ENCODE results near the gene CALY. TPM values are rescaled to one million over a fixed set of nuclear protein-coding genes. Genes with fewer than 3 reads are reported as not detected.

CALY gene
- total and polyA plus RNA-seq, 4 donors: not detected

- H3K9ac ChIP-seq (ENCODE audit: insufficient read depth in 1 of 2, low read length in 2 of 2): no peak overlapping the region
- ATAC-seq (ENCODE audit: insufficient read depth, low FRiP score) (no peak), DNase-seq (no peak)
- TF ChIP-seq CTCF (IDR thresholded peaks at IDR 0.05; ENCODE audit: control extremely low read depth, extremely low read depth): no peak
- H3K9me3 ChIP-seq (ENCODE audit: control insufficient read depth in 4 of 4, insufficient read depth in 3 of 4, low read length in 3 of 4): no peaks in the 10 kb centered on the region
- 57 to 75% methylated on average over 12 to 16 of the region's 16 CpGs for WGBS, 2 donors
- H3K36me3 ChIP-seq (ENCODE audit: control insufficient read depth in 4 of 4, insufficient read depth in 4 of 4, low read length in 4 of 4): no peaks in the 10 kb centered on the region
- no peak overlapping the region for H3K4me3 ChIP-seq
- H3K4me1 ChIP-seq (ENCODE audit: control insufficient read depth in 5 of 5, insufficient read depth in 5 of 5, low read length in 5 of 5): no peaks in the 10 kb centered on the region
- peaks cover 0 to 13% (median 0%) of the 10 kb centered on the region in 3 donors for H3K27me3 ChIP-seq (ENCODE audit: control insufficient read depth in 3 of 3, insufficient read depth in 3 of 3, low read length in 2 of 3)
- H3K27ac ChIP-seq (ENCODE audit: low read depth in 1 of 2, low read length in 1 of 2): no peak overlapping the region
Measured at GRCh38 chr10:133347710-133348517, 11.2 kb upstream of the CALY start.

- WGBS, 2 donors: 47 to 54% methylated on average over 11 of the region's 11 CpGs
- peaks cover 0 to 2% (median 0%) of the 10 kb centered on the region in 4 donors for H3K9me3 ChIP-seq (ENCODE audit: control insufficient read depth in 4 of 4, insufficient read depth in 3 of 4, low read length in 3 of 4)
- H3K36me3 ChIP-seq (ENCODE audit: control insufficient read depth in 4 of 4, insufficient read depth in 4 of 4, low read length in 4 of 4): no peaks in the 10 kb centered on the region
- DNase-seq (no peak), ATAC-seq (ENCODE audit: insufficient read depth, low FRiP score) (no peak)
- no peak overlapping the region for H3K27ac ChIP-seq (ENCODE audit: low read depth in 1 of 2, low read length in 1 of 2)
- no peaks in the 10 kb centered on the region for H3K4me1 ChIP-seq (ENCODE audit: control insufficient read depth in 5 of 5, insufficient read depth in 5 of 5, low read length in 5 of 5)
- TF ChIP-seq CTCF (IDR thresholded peaks at IDR 0.05; ENCODE audit: control extremely low read depth, extremely low read depth): no peak
- H3K4me3 ChIP-seq: no peak overlapping the region
- H3K27me3 ChIP-seq (ENCODE audit: control insufficient read depth in 3 of 3, insufficient read depth in 3 of 3, low read length in 2 of 3): peaks cover 0 to 17% (median 0%) of the 10 kb centered on the region in 3 donors
- no peak overlapping the region for H3K9ac ChIP-seq (ENCODE audit: insufficient read depth in 1 of 2, low read length in 2 of 2)
Measured at GRCh38 chr10:133346413-133346812, 9.7 kb upstream of the CALY start.

- Histone ChIP-seq H3K4me1 (ENCODE audit: control insufficient read depth in 5 of 5, insufficient read depth in 5 of 5, low read length in 5 of 5) (no peaks in the 10 kb centered on the region), H3K9me3 (ENCODE audit: control insufficient read depth in 4 of 4, insufficient read depth in 3 of 4, low read length in 3 of 4) (peaks cover 0 to 6% (median 0%) of the 10 kb centered on the region in 4 donors), H3K36me3 (ENCODE audit: control insufficient read depth in 4 of 4, insufficient read depth in 4 of 4, low read length in 4 of 4) (no peaks in the 10 kb centered on the region), H3K27me3 (ENCODE audit: control insufficient read depth in 3 of 3, insufficient read depth in 3 of 3, low read length in 2 of 3) (peaks cover 0 to 24% (median 0%) of the 10 kb centered on the region in 3 donors), H3K4me3 (no peak overlapping the region), H3K9ac (ENCODE audit: insufficient read depth in 1 of 2, low read length in 2 of 2) (no peak overlapping the region), H3K27ac (ENCODE audit: low read depth in 1 of 2, low read length in 1 of 2) (no peak overlapping the region)
- TF ChIP-seq CTCF (IDR thresholded peaks at IDR 0.05; ENCODE audit: control extremely low read depth, extremely low read depth): no peak
- DNase-seq (no peak), ATAC-seq (ENCODE audit: insufficient read depth, low FRiP score) (no peak)
- WGBS, 2 donors: 71 to 72% methylated on average over 5 of the region's 5 CpGs
Measured at GRCh38 chr10:133344236-133344635, 7.5 kb upstream of the CALY start.

Data from lung (tissue), 12 donors.